ENCODE results near the gene RASSF4. TPM values are rescaled to one million over a fixed set of nuclear protein-coding genes. Genes with fewer than 3 reads are reported as not detected.
A peak's percentile ranks its signal among the peaks of the same experiment; 100 is the strongest.

The RASSF4 gene
- total RNA-seq, 2 donors from 2014 or later = 44.5 to 50.8 TPM

- Histone ChIP-seq H3K27ac (peak overlapping the region; percentile 79 to 92 (median 86)), H3K36me3 (replicated peaks in 1 of 2; ENCODE audit: insufficient read depth in 1 of 2, low read depth in 2 of 2) (no peaks in the 10 kb centered on the region), H3K9me3 (no peaks in the 10 kb centered on the region), H3K27me3 (no peaks in the 10 kb centered on the region), H3K4me3 (no peak overlapping the region), H3K4me1 (peaks cover 81% of the 10 kb centered on the region)
- peak in 3 of 4 donors; percentile 20 to 63 (median 51) for DNase-seq
- WGBS, 2 donors = 22 to 34% methylated on average over 8 of the region's 8 CpGs
- TF ChIP-seq POLR2A (IDR thresholded peaks at IDR 0.05) = no peak
- peak in 6 of 7 experiments; percentile 9 to 48 (median 32) for TF ChIP-seq CTCF (IDR thresholded peaks at IDR 0.05)
- intact Hi-C loops (cut with DNase I) = no loop called here
- ATAC-seq = no peak
Observed at GRCh38 chr10:44990302-44990655, 30.7 kb downstream of the RASSF4 start.

DNA sequence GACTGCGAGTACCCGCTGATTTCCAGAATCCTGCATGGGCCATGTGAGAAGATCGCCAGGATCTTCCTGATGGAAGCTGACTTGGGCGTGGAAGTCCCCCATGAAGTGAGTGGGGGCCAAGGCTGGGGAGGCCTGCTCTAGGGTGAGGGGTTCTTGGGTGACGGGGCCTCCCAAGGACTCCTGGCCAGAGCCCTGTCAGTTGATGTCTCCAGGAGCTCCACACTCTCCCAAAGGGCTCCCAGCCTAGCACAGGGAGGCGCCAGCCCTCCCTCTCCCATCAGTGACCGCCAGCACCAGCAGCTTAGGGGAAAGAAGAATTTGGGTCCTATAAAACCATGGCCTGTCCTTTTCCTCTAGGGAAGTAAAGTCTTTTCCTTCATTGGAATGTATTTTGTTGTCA, 31.4 kb downstream of the RASSF4 start:
- Histone ChIP-seq H3K36me3 (replicated peaks in 1 of 2; ENCODE audit: insufficient read depth in 1 of 2, low read depth in 2 of 2) (no peaks in the 10 kb centered on the region), H3K4me3 (no peak overlapping the region), H3K4me1 (peaks cover 81% of the 10 kb centered on the region), H3K27ac (peak overlapping the region; percentile 79 to 92 (median 86)), H3K9me3 (no peaks in the 10 kb centered on the region), H3K27me3 (no peaks in the 10 kb centered on the region)
- WGBS, 2 donors = 95 to 98% methylated on average over 6 to 7 of the region's 7 CpGs
- ATAC-seq = no peak
- no peak for TF ChIP-seq CTCF (IDR thresholded peaks at IDR 0.05)
- no peak for TF ChIP-seq POLR2A (IDR thresholded peaks at IDR 0.05)
- peak in 1 of 4 donors; percentile 7 for DNase-seq
- intact Hi-C loops (cut with DNase I) = no loop called here

- Histone ChIP-seq H3K9me3 (no peaks in the 10 kb centered on the region), H3K27me3 (no peaks in the 10 kb centered on the region), H3K27ac (peak overlapping the region; percentile 79 to 92 (median 86)), H3K4me3 (no peak overlapping the region), H3K36me3 (replicated peaks in 1 of 2; ENCODE audit: insufficient read depth in 1 of 2, low read depth in 2 of 2) (no peaks in the 10 kb centered on the region), H3K4me1 (peaks cover 87% of the 10 kb centered on the region)
- DNase-seq (peak; percentile 79 to 88 (median 85)), ATAC-seq (peak; percentile 35)
- peak in 1 of 3 donors; percentile 4 for TF ChIP-seq POLR2A (IDR thresholded peaks at IDR 0.05)
- TF ChIP-seq CTCF (IDR thresholded peaks at IDR 0.05) = no peak
- intact Hi-C loops (cut with DNase I) = no loop called here
- WGBS, 2 donors = 28 to 32% methylated on average over 5 of the region's 5 CpGs
Observed at GRCh38 chr10:44991571-44991970, 32.0 kb downstream of the RASSF4 start.

DNA sequence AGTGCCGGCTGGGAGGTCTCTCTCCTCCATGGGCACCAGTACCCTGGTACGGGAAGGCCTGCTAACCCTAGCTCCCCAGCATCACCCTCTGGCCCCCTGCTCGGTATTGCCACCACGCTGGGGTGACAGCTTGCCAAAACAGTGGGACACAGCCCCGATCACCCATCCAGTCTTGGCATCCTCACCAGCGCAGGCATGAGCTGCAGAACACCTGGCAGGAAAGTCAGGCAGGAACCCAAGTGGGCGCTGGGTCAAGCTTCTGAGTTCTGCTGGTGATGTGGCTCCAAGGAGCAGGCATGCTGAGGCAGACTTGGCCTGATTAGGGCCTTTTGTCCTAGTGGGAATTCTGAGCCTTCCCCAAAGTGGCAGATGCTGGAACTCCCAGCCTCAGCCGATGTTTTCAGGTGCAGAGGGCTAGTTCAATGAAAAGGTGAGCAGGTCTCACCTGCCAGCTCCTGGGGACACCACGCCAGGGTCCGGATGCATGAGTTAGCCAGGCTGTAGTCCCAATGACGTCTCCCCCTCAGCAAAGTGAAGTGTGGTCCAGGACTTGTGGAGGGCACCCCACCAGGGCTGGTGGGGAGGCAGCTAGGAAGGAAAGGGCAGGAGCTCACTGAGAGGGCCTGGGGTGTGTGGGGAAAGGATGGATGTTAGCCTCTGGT, 32.6 kb downstream of the RASSF4 start:
- no peaks in the 10 kb centered on the region for H3K9me3 ChIP-seq
- H3K4me3 ChIP-seq = no peak overlapping the region
- peak; percentile 91 to 97 (median 96) for DNase-seq
- H3K27me3 ChIP-seq = no peaks in the 10 kb centered on the region
- ATAC-seq = peak; percentile 70
- TF ChIP-seq CTCF (IDR thresholded peaks at IDR 0.05) (no peak), POLR2A (IDR thresholded peaks at IDR 0.05) (peak in 1 of 3 donors; percentile 21)
- H3K4me1 ChIP-seq = peaks cover 93% of the 10 kb centered on the region
- H3K27ac ChIP-seq = peak overlapping the region; percentile 79 to 92 (median 86)
- 29 to 37% methylated on average over 5 to 11 of the region's 11 CpGs for WGBS, 2 donors
- H3K36me3 ChIP-seq (replicated peaks in 1 of 2; ENCODE audit: insufficient read depth in 1 of 2, low read depth in 2 of 2) = no peaks in the 10 kb centered on the region
- intact Hi-C loops (cut with DNase I) = no loop called here

DNA sequence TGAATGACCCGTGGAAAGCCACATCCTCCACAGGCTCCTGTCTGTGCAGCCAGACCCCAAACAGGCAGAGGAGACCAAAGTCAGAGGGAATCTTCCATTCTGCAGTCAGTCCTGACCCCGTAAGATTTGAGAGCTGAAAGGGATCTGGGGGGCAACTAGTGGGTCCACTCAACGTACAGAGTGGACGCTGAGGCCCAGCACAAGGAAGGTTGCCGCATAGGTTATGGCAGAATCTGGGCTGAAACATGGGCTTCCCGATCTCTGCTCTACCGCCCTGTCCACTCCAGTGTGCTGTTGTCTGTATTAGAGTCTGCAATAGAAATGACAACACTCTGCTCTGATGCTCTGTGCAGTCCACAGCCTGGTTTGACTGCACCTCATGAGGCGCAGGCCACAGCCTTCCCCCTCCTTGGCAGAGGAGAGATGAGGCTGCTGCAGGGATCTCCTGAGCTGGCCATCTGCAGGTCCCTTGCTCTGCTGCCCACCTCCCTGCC, 33.2 kb downstream of the RASSF4 start:
- intact Hi-C loops (cut with DNase I) = no loop called here
- H3K4me3 ChIP-seq = no peak overlapping the region
- WGBS, 2 donors = 92 to 95% methylated on average over 5 to 8 of the region's 8 CpGs
- H3K36me3 ChIP-seq (replicated peaks in 1 of 2; ENCODE audit: insufficient read depth in 1 of 2, low read depth in 2 of 2) = no peaks in the 10 kb centered on the region
- no peaks in the 10 kb centered on the region for H3K27me3 ChIP-seq
- ATAC-seq (no peak), DNase-seq (no peak)
- H3K9me3 ChIP-seq = no peaks in the 10 kb centered on the region
- no peak for TF ChIP-seq POLR2A (IDR thresholded peaks at IDR 0.05)
- H3K4me1 ChIP-seq = peaks cover 99% of the 10 kb centered on the region
- peak overlapping the region; percentile 79 to 92 (median 86) for H3K27ac ChIP-seq

Data from body of pancreas (tissue), 4 donors.